ENCODE measurements around the gene MPZL1. TPM values are rescaled to one million over a fixed set of nuclear protein-coding genes. Genes with fewer than 3 reads are reported as not detected.
"Not testable (repeated sequence)": the region's sequence is repeated elsewhere in the genome, so short reads cannot be mapped to it uniquely, and the experiment has no call there.

The MPZL1 gene
- total and polyA plus RNA-seq, 9 donors = 60.6 to 112 (median 75.4) TPM

GRCh38 chr1:167726008-167726407 lies 4.2 kb downstream of the MPZL1 start:
- Histone ChIP-seq H3K4me1 (ENCODE audit: control insufficient read depth, insufficient read depth, low read length) (peaks cover 12% of the 10 kb centered on the region), H3K27ac (ENCODE audit: low read length) (no peak overlapping the region), H3K36me3 (ENCODE audit: control insufficient read depth, insufficient read depth, low read length) (peaks cover 11% of the 10 kb centered on the region), H3K9me3 (replicated peaks; ENCODE audit: control insufficient read depth, low read depth, low read length) (no peaks in the 10 kb centered on the region), H3K27me3 (ENCODE audit: control insufficient read depth, insufficient read depth, low read length) (no peaks in the 10 kb centered on the region), H3K4me3 (ENCODE audit: low read length) (no peak overlapping the region)
- WGBS (ENCODE audit: insufficient coverage) = no CpG with 5 or more reads among the region's 1 CpG
- DNase-seq = no peak

GRCh38 chr1:167728818-167729410 lies 7.1 kb downstream of the MPZL1 start:
- H3K36me3 ChIP-seq (ENCODE audit: control insufficient read depth, insufficient read depth, low read length) = peaks cover 11% of the 10 kb centered on the region
- H3K27me3 ChIP-seq (ENCODE audit: control insufficient read depth, insufficient read depth, low read length) = no peaks in the 10 kb centered on the region
- no peak overlapping the region for H3K27ac ChIP-seq (ENCODE audit: low read length)
- H3K9me3 ChIP-seq (replicated peaks; ENCODE audit: control insufficient read depth, low read depth, low read length) = no peaks in the 10 kb centered on the region
- DNase-seq = no peak
- no peak overlapping the region for H3K4me3 ChIP-seq (ENCODE audit: low read length)
- WGBS (ENCODE audit: insufficient coverage) = no CpG with 5 or more reads among the region's 8 CpGs
- peaks cover 5% of the 10 kb centered on the region for H3K4me1 ChIP-seq (ENCODE audit: control insufficient read depth, insufficient read depth, low read length)

GRCh38 chr1:167734227-167734626 lies 12.4 kb downstream of the MPZL1 start:
- DNase-seq = no peak
- Histone ChIP-seq H3K27me3 (ENCODE audit: control insufficient read depth, insufficient read depth, low read length) (no peaks in the 10 kb centered on the region), H3K4me1 (ENCODE audit: control insufficient read depth, insufficient read depth, low read length) (no peaks in the 10 kb centered on the region), H3K36me3 (ENCODE audit: control insufficient read depth, insufficient read depth, low read length) (peaks cover 12% of the 10 kb centered on the region), H3K9me3 (replicated peaks; ENCODE audit: control insufficient read depth, low read depth, low read length) (peaks cover 5% of the 10 kb centered on the region), H3K27ac (ENCODE audit: low read length) (no peak overlapping the region), H3K4me3 (ENCODE audit: low read length) (no peak overlapping the region)
- 100% methylated on average over 2 of the region's 4 CpGs for WGBS (ENCODE audit: insufficient coverage)

- H3K27ac ChIP-seq (ENCODE audit: low read length) = no peak overlapping the region
- peaks cover 5% of the 10 kb centered on the region for H3K9me3 ChIP-seq (replicated peaks; ENCODE audit: control insufficient read depth, low read depth, low read length)
- WGBS (ENCODE audit: insufficient coverage) = no CpG with 5 or more reads among the region's 1 CpG
- peaks cover 12% of the 10 kb centered on the region for H3K36me3 ChIP-seq (ENCODE audit: control insufficient read depth, insufficient read depth, low read length)
- no peaks in the 10 kb centered on the region for H3K27me3 ChIP-seq (ENCODE audit: control insufficient read depth, insufficient read depth, low read length)
- no peaks in the 10 kb centered on the region for H3K4me1 ChIP-seq (ENCODE audit: control insufficient read depth, insufficient read depth, low read length)
- no peak overlapping the region for H3K4me3 ChIP-seq (ENCODE audit: low read length)
- DNase-seq = no peak
These were observed 13.1 kb downstream of the MPZL1 start for GRCh38 chr1:167734841-167735240.

- Histone ChIP-seq H3K27me3 (ENCODE audit: control insufficient read depth, insufficient read depth, low read length) (no peaks in the 10 kb centered on the region), H3K27ac (ENCODE audit: low read length) (no peak overlapping the region), H3K9me3 (replicated peaks; ENCODE audit: control insufficient read depth, low read depth, low read length) (peaks cover 5% of the 10 kb centered on the region), H3K4me1 (ENCODE audit: control insufficient read depth, insufficient read depth, low read length) (no peaks in the 10 kb centered on the region), H3K4me3 (ENCODE audit: low read length) (no peak overlapping the region), H3K36me3 (ENCODE audit: control insufficient read depth, insufficient read depth, low read length) (peaks cover 5% of the 10 kb centered on the region)
- no peak for DNase-seq
- 66% methylated on average over 2 of the region's 4 CpGs for WGBS (ENCODE audit: insufficient coverage)
These were observed 15.4 kb downstream of the MPZL1 start for GRCh38 chr1:167737169-167737568.

GRCh38 chr1:167738158-167738557 lies 16.4 kb downstream of the MPZL1 start:
- peaks cover 5% of the 10 kb centered on the region for H3K36me3 ChIP-seq (ENCODE audit: control insufficient read depth, insufficient read depth, low read length)
- DNase-seq = no peak
- H3K27ac ChIP-seq (ENCODE audit: low read length) = no peak overlapping the region
- no peaks in the 10 kb centered on the region for H3K4me1 ChIP-seq (ENCODE audit: control insufficient read depth, insufficient read depth, low read length)
- peaks cover 5% of the 10 kb centered on the region for H3K9me3 ChIP-seq (replicated peaks; ENCODE audit: control insufficient read depth, low read depth, low read length)
- WGBS (ENCODE audit: insufficient coverage) = no CpG with 5 or more reads among the region's 8 CpGs
- H3K27me3 ChIP-seq (ENCODE audit: control insufficient read depth, insufficient read depth, low read length) = no peaks in the 10 kb centered on the region
- no peak overlapping the region for H3K4me3 ChIP-seq (ENCODE audit: low read length)

- Histone ChIP-seq H3K27me3 (ENCODE audit: control insufficient read depth, insufficient read depth, low read length) (no peaks in the 10 kb centered on the region), H3K27ac (ENCODE audit: low read length) (no peak overlapping the region), H3K4me3 (ENCODE audit: low read length) (no peak overlapping the region), H3K9me3 (replicated peaks; ENCODE audit: control insufficient read depth, low read depth, low read length) (peaks cover 2% of the 10 kb centered on the region), H3K36me3 (ENCODE audit: control insufficient read depth, insufficient read depth, low read length) (peaks cover under 1% of the 10 kb centered on the region), H3K4me1 (ENCODE audit: control insufficient read depth, insufficient read depth, low read length) (no peaks in the 10 kb centered on the region)
- 43% methylated on average over 3 of the region's 3 CpGs for WGBS (ENCODE audit: insufficient coverage)
- no peak for DNase-seq
These were observed 18.0 kb downstream of the MPZL1 start for GRCh38 chr1:167739752-167740151.

GRCh38 chr1:167741103-167741502 lies 19.3 kb downstream of the MPZL1 start:
- not testable (repeated sequence) for H3K4me3 ChIP-seq (ENCODE audit: low read length); DNase-seq; H3K4me1 ChIP-seq (ENCODE audit: control insufficient read depth, insufficient read depth, low read length); H3K36me3 ChIP-seq (ENCODE audit: control insufficient read depth, insufficient read depth, low read length); H3K9me3 ChIP-seq (replicated peaks; ENCODE audit: control insufficient read depth, low read depth, low read length); H3K27me3 ChIP-seq (ENCODE audit: control insufficient read depth, insufficient read depth, low read length); H3K27ac ChIP-seq (ENCODE audit: low read length)
- WGBS (ENCODE audit: insufficient coverage) = 83% methylated on average over 2 of the region's 7 CpGs

GRCh38 chr1:167742392-167743057 lies 20.7 kb downstream of the MPZL1 start:
- not testable (repeated sequence) for H3K4me3 ChIP-seq (ENCODE audit: low read length); H3K9me3 ChIP-seq (replicated peaks; ENCODE audit: control insufficient read depth, low read depth, low read length); H3K27me3 ChIP-seq (ENCODE audit: control insufficient read depth, insufficient read depth, low read length); H3K36me3 ChIP-seq (ENCODE audit: control insufficient read depth, insufficient read depth, low read length); DNase-seq; H3K4me1 ChIP-seq (ENCODE audit: control insufficient read depth, insufficient read depth, low read length); H3K27ac ChIP-seq (ENCODE audit: low read length)
- WGBS (ENCODE audit: insufficient coverage) = no CpG with 5 or more reads among the region's 1 CpG

- Histone ChIP-seq H3K36me3 (ENCODE audit: control insufficient read depth, insufficient read depth, low read length) (peaks cover 3% of the 10 kb centered on the region), H3K4me1 (ENCODE audit: control insufficient read depth, insufficient read depth, low read length) (no peaks in the 10 kb centered on the region), H3K4me3 (ENCODE audit: low read length) (no peak overlapping the region), H3K27ac (ENCODE audit: low read length) (no peak overlapping the region), H3K9me3 (replicated peaks; ENCODE audit: control insufficient read depth, low read depth, low read length) (no peaks in the 10 kb centered on the region), H3K27me3 (ENCODE audit: control insufficient read depth, insufficient read depth, low read length) (no peaks in the 10 kb centered on the region)
- WGBS (ENCODE audit: insufficient coverage) = no CpG with 5 or more reads among the region's 3 CpGs
- no peak for DNase-seq
These were observed 23.1 kb downstream of the MPZL1 start for GRCh38 chr1:167744901-167745300.
